Measurements from ENCODE around the gene PARP8.

PARP8 gene

GRCh38 chr5:50740832-50741231 lies 74.4 kb downstream of the PARP8 start:
- Histone ChIP-seq H3K27ac (ENCODE audit: poor library complexity, severe bottlenecking) (no peak overlapping the region), H3K36me3 (ENCODE audit: low read depth) (no peaks in the 10 kb centered on the region; the same call in 1 of the 2 replicates), H3K9me3 (ENCODE audit: severe bottlenecking) (no peaks in the 10 kb centered on the region), H3K27me3 (ENCODE audit: insufficient read depth, poor library complexity, severe bottlenecking) (no peaks in the 10 kb centered on the region), H3K4me1 (ENCODE audit: insufficient read depth, poor library complexity, severe bottlenecking) (peaks cover 6% of the 10 kb centered on the region), H3K4me3 (ENCODE audit: severe bottlenecking) (no peak overlapping the region)
- TF ChIP-seq CTCF (IDR thresholded peaks at IDR 0.05; ENCODE audit: poor library complexity, severe bottlenecking) = no peak
- no peak for DNase-seq (ENCODE audit: low spot score)
- no peak for ATAC-seq (ENCODE audit: low read depth)

GRCh38 chr5:50744776-50745175 lies 78.3 kb downstream of the PARP8 start:
- H3K9me3 ChIP-seq (ENCODE audit: severe bottlenecking) = no peaks in the 10 kb centered on the region
- no peak for TF ChIP-seq CTCF (IDR thresholded peaks at IDR 0.05; ENCODE audit: poor library complexity, severe bottlenecking)
- no peaks in the 10 kb centered on the region; the same call in 1 of the 2 replicates for H3K36me3 ChIP-seq (ENCODE audit: low read depth)
- H3K4me3 ChIP-seq (ENCODE audit: severe bottlenecking) = peak overlapping the region; percentile 2
- DNase-seq (ENCODE audit: low spot score) (no peak), ATAC-seq (ENCODE audit: low read depth) (peak; percentile 53)
- no peak overlapping the region for H3K27ac ChIP-seq (ENCODE audit: poor library complexity, severe bottlenecking)
- H3K4me1 ChIP-seq (ENCODE audit: insufficient read depth, poor library complexity, severe bottlenecking) = peaks cover 6% of the 10 kb centered on the region
- no peaks in the 10 kb centered on the region for H3K27me3 ChIP-seq (ENCODE audit: insufficient read depth, poor library complexity, severe bottlenecking)

GRCh38 chr5:50745221-50745910 lies 78.9 kb downstream of the PARP8 start:
- Histone ChIP-seq H3K36me3 (ENCODE audit: low read depth) (no peaks in the 10 kb centered on the region; the same call in 1 of the 2 replicates), H3K9me3 (ENCODE audit: severe bottlenecking) (no peaks in the 10 kb centered on the region), H3K27me3 (ENCODE audit: insufficient read depth, poor library complexity, severe bottlenecking) (no peaks in the 10 kb centered on the region), H3K4me1 (ENCODE audit: insufficient read depth, poor library complexity, severe bottlenecking) (peaks cover 6% of the 10 kb centered on the region), H3K4me3 (ENCODE audit: severe bottlenecking) (peak overlapping the region; percentile 2), H3K27ac (ENCODE audit: poor library complexity, severe bottlenecking) (no peak overlapping the region)
- no peak for DNase-seq (ENCODE audit: low spot score)
- TF ChIP-seq CTCF (IDR thresholded peaks at IDR 0.05; ENCODE audit: poor library complexity, severe bottlenecking) = no peak
- no peak for ATAC-seq (ENCODE audit: low read depth)

GRCh38 chr5:50749181-50749580 lies 82.7 kb downstream of the PARP8 start:
- no peak for TF ChIP-seq CTCF (IDR thresholded peaks at IDR 0.05; ENCODE audit: poor library complexity, severe bottlenecking)
- H3K27ac ChIP-seq (ENCODE audit: poor library complexity, severe bottlenecking) = no peak overlapping the region
- H3K4me1 ChIP-seq (ENCODE audit: insufficient read depth, poor library complexity, severe bottlenecking) = peaks cover under 1% of the 10 kb centered on the region
- no peak overlapping the region for H3K4me3 ChIP-seq (ENCODE audit: severe bottlenecking)
- ATAC-seq (ENCODE audit: low read depth) (no peak), DNase-seq (ENCODE audit: low spot score) (no peak)
- no peaks in the 10 kb centered on the region for H3K9me3 ChIP-seq (ENCODE audit: severe bottlenecking)
- peaks cover 4% of the 10 kb centered on the region; the same call in 1 of the 2 replicates for H3K36me3 ChIP-seq (ENCODE audit: low read depth)
- no peaks in the 10 kb centered on the region for H3K27me3 ChIP-seq (ENCODE audit: insufficient read depth, poor library complexity, severe bottlenecking)

GRCh38 chr5:50749873-50750272 lies 83.4 kb downstream of the PARP8 start:
- DNase-seq (ENCODE audit: low spot score) (no peak), ATAC-seq (ENCODE audit: low read depth) (no peak)
- Histone ChIP-seq H3K36me3 (ENCODE audit: low read depth) (peaks cover 4% of the 10 kb centered on the region; the same call in 1 of the 2 replicates), H3K9me3 (ENCODE audit: severe bottlenecking) (no peaks in the 10 kb centered on the region), H3K27me3 (ENCODE audit: insufficient read depth, poor library complexity, severe bottlenecking) (no peaks in the 10 kb centered on the region), H3K27ac (ENCODE audit: poor library complexity, severe bottlenecking) (no peak overlapping the region), H3K4me3 (ENCODE audit: severe bottlenecking) (no peak overlapping the region), H3K4me1 (ENCODE audit: insufficient read depth, poor library complexity, severe bottlenecking) (no peaks in the 10 kb centered on the region)
- TF ChIP-seq CTCF (IDR thresholded peaks at IDR 0.05; ENCODE audit: poor library complexity, severe bottlenecking) = no peak
